ENCODE results near the gene FMN1.

FMN1 gene

DNA sequence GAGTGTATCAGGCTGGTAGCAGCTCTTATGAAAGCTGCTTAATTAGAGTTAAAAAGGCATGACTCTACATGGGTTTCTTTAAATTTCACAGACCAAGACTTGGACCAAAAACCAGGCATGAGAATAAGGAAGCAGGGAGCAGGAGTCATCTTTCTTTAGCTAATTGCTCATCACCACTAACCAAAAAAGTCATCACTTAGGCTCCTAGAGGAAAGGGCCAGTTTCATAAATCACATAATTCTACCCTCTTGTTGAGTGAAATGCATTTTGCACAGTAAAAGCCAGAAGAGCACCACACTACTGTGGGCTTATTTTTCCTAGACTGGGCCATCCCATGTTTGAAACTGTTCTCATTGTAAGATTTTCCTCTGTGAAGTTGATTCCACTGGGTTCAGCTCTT lies 301.1 kb downstream of the FMN1 start:
- no peak for DNase-seq (ENCODE audit: low read depth in 2 of 2, low spot score in 1 of 2)

GRCh38 chr15:32889214-32889613 lies 305.3 kb downstream of the FMN1 start:
- DNase-seq (ENCODE audit: low read depth in 2 of 2, low spot score in 1 of 2) = no peak

- no peak for DNase-seq (ENCODE audit: low read depth in 2 of 2, low spot score in 1 of 2)
Measured at GRCh38 chr15:32888221-32888761, 306.2 kb downstream of the FMN1 start.

DNA sequence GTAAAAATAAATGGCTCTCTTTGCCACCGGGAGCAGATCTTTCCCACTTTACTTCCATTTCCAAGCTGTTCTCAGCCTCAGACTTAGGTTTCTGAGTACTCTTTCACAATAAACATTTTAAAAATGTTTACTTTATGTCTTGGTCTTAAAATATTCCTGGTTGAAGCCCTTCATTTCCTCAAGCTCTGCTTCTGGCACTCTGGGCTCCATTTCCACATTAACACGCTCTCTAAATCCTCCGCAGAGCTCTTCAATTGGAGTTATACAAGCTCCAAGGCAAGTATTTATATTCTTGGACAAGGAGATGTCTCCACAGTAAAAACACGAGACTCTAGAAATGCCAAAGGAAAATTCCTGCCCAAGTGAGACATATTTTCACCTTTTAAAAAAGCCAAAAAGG lies 307.4 kb downstream of the FMN1 start:
- DNase-seq (ENCODE audit: low read depth in 2 of 2, low spot score in 1 of 2) = no peak

DNA sequence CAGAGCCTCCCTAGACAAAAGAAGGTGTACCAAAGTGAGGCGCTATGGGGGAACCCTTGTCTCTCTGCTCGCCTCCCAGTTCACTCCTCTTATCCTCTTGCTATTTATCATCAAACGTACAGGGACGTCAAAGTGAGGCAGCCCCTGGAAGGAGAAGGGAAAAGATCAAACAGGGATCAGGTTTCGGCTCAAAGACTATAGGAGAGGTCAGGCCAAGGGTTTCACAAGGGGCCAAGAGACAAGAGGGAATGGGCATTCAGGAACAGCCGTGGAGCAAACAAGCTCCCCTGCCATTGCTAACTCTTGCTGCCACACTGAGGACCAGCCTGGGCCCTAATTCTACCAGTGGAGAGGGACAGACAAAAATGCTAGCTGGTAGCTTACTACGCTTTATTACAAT lies 308.1 kb downstream of the FMN1 start:
- DNase-seq (ENCODE audit: low read depth in 2 of 2, low spot score in 1 of 2) = no peak

- no peak for DNase-seq (ENCODE audit: low read depth in 2 of 2, low spot score in 1 of 2)
Measured at GRCh38 chr15:32885713-32886112, 308.8 kb downstream of the FMN1 start.

DNA sequence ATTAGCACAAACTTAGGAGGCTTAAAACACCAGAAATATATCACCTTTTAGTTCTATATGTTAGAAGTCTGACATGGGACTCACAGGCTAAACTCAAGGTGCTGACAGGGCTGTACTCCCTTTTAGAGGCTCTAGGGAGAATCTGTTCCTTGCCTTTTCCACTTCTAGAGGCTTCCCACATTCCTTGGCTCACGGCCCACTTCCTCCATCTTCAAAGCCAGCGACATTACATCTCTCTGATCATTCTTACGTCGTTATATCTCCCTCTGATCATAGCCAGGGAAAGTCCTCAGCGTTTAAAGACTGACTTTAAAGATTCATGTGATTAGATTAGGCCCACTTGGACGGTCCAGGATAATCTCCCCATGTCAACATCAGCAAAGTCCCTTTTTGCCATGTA lies 310.4 kb downstream of the FMN1 start:
- no peak for DNase-seq (ENCODE audit: low read depth in 2 of 2, low spot score in 1 of 2)

DNA sequence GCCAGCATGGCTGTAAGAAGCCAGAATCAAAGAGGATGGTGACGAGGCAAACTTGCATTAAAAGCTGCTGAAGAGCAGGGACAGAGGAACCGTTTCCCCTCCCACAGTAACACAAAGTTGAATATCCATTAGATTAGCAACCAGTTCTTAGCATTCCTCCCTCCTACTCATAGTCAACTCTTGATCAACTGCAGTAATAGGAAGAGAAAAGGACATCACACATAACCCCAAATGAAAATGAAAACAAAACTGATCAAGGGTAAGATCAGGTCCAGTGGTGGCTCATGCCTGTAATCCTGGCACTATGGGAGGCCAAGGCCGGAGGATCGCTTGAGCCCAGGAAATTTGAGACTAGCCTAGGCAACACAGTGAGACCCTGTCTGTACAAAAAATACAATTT lies 311.6 kb downstream of the FMN1 start:
- DNase-seq (ENCODE audit: low read depth in 2 of 2, low spot score in 1 of 2) = no peak

GRCh38 chr15:32881528-32881927 lies 313.0 kb downstream of the FMN1 start:
- DNase-seq (ENCODE audit: low read depth in 2 of 2, low spot score in 1 of 2) = no peak

GRCh38 chr15:32880642-32881041 lies 313.9 kb downstream of the FMN1 start:
- DNase-seq (ENCODE audit: low read depth in 2 of 2, low spot score in 1 of 2) = no peak

DNA sequence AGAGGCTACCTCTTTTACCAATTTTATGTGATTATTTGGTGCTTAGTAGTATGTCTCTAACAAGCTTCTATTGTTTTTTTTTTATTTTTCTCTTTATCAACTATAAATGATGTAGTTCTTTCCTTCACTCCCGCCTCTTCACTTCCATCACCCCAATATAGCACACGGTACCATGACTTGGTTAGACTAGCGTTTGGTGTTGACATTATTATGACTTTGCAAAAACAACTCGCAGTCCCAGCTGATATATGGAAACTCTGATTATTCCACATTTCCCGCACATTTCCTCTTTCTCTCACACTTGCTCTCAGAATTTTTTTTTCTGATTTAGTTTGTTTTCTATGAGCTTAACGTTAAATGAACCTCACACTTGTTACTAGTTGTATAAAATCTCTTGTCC lies 314.5 kb downstream of the FMN1 start:
- no peak for DNase-seq (ENCODE audit: low read depth in 2 of 2, low spot score in 1 of 2)

DNA sequence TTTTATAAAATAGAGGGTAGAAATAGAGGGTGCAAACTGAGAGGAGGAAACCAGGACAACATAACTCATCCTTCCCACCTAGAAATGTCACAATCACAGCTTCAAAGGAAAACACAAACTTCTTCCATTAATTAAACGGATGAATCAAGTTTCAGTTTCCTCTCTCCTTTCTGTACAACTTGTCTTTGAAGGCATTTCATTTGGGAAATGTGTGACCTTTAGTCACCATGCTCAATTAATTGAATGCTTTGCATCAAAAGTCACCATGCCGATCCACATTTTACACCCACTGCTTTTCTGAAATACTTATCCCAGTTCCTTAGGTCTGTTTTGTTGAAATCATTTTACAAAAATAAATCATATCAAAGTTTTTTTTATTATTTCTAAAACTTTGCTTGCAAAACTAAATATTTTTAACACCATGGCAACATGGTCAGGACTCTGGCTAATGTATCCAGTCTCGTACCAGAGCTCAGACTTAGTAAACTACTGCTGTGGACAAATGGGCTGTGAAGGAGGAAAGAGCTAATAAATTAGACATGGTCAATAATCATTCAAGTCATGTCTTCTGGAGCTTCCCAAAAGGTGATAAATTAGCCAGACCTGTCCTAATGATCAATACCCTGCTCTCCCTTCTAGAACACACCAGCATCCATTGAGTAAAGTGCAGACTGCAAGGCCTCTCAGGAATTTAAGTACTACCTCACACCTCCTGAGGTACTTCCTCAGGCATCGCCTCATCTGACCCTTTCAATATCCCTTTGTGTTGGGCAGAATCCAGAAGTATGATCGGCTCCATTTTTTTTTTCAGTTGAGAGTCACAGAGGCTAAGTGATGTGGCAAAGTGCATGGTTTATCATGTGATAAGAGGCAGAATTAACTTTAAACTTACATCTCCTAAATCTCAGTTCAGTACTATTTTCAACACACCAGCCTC lies 315.4 kb downstream of the FMN1 start:
- DNase-seq (ENCODE audit: low read depth in 2 of 2, low spot score in 1 of 2) = no peak

- no peak for DNase-seq (ENCODE audit: low read depth in 2 of 2, low spot score in 1 of 2)
Measured at GRCh38 chr15:32878342-32878741, 316.2 kb downstream of the FMN1 start.

DNA sequence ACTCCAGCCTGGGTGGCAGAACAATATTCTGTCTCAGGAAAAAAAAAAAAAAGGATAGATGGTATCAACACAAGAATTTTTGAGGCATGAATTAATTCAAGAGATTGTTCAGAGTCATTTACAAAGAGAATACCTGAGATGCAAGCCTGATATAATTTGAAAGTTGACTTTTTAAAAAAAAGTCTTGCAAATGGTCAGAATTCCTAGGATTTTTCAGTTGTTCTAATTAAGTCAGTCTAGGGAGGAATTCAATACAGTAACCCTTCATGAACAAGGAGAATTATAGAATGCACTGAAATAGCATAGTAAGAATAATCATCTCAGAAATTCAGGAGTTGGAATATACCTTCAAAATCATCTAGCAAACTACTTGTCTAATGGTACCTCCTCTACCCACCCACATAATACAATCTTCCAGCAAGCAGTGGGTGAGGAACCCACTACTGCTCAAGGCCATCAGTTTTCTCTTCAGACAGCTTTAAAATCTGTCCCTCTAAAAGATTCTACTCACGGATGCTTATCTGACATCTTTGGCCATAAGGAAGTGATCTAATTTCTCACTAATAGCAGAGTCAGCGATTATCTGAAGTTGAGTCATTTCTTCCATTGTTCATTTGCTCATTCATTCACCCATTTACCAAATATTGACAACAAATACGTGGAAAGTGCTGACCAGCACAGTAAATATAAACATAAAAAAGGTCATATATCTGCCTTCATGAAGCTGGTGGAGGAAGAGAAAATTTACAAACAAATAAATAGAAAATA lies 317.1 kb downstream of the FMN1 start:
- no peak for DNase-seq (ENCODE audit: low read depth in 2 of 2, low spot score in 1 of 2)

- DNase-seq (ENCODE audit: low read depth in 2 of 2, low spot score in 1 of 2) = no peak
Measured at GRCh38 chr15:32873284-32874114, 321.0 kb downstream of the FMN1 start.

DNA sequence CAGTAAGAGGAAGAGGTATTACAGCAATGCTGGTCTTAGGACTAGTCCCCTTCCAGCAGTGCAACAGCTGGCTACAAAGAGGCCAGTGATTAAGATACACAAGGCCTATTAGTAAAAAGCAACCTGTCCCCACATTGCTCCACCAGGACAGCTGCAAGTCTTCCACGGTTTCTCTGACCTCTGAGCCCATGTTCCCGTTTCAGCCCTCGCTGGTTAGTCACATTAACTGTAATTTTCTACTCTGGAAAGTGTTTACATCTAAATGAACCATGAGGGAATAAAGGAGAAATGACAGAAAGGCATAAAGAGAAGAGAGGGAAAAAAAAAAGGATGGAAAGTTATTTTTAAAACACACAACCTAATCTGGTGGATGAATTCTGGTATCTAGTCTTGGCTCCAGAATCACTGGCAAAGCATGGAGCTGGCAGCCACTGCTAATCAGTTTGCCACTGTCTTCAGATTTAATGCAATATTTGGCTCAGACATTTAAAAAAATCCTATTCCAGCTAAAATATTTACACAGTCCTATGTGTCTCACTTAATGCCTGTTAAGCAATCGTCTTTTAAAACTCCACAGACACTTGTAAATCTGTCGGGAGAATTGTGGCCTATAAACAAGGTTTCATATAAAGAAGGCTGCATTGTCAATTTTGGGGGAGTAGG lies 321.8 kb downstream of the FMN1 start:
- no peak for DNase-seq (ENCODE audit: low read depth in 2 of 2, low spot score in 1 of 2)

GRCh38 chr15:32871883-32872282 lies 322.6 kb downstream of the FMN1 start:
- DNase-seq (ENCODE audit: low read depth in 2 of 2, low spot score in 1 of 2) = no peak

GRCh38 chr15:32870240-32871033 lies 324.1 kb downstream of the FMN1 start:
- DNase-seq (ENCODE audit: low read depth in 2 of 2, low spot score in 1 of 2) = no peak

DNA sequence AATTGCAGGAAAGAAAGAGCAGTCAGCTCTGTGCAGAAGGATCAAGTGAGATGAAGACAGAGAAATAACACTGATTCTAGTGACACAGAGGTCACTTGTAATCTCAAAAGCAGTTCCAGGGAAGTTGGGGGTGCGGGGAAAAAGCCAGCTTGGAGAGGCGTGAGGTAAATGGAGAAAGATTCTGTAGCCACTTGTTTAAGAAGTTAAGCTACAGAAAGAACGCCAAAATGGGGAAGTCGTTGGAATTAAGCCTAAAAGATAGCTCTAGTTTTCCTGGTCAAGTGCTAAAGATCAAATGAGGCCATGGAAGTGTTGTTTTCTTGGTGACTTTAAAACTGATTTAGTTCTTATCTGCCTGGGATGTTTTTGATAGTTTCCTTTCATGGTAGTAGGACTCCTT lies 324.7 kb downstream of the FMN1 start:
- no peak for DNase-seq (ENCODE audit: low read depth in 2 of 2, low spot score in 1 of 2)

DNA sequence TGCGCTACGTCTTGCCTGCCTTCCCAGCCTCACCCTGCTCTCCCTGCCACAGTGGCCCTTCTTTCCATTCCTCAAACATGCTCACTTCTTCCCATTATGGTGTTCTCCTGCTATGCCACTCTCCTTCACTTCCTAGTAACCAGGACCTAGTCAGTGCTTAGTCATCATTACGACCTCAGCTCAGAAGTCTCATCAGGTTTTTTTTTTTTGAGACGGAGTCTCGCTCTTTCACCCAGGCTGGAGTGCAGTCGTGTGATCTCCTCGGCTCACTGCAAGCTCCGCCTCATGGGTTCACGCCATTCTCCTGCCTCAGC lies 327.2 kb downstream of the FMN1 start:
- DNase-seq (ENCODE audit: low read depth in 2 of 2, low spot score in 1 of 2) = no peak
